ENCODE data around the gene FBXW7. TPM values are rescaled to one million over a fixed set of nuclear protein-coding genes. Genes with fewer than 3 reads are reported as not detected.

The FBXW7 gene
- total RNA-seq, 3 donors from 2014 or later (not counting 1 experiment from before 2014, with no cell fraction given): 172 to 202 (median 175) TPM

GRCh38 chr4:152478461-152479237 lies 57.2 kb downstream of the FBXW7 start:
- DNase-seq: no peak
- Histone ChIP-seq H3K9me3 (ENCODE audit: control insufficient read depth, insufficient read depth, low read length) (no peaks in the 10 kb centered on the region), H3K36me3 (ENCODE audit: control insufficient read depth, insufficient read depth, low read length) (no peaks in the 10 kb centered on the region), H3K27ac (ENCODE audit: low read length) (no peak overlapping the region), H3K4me1 (ENCODE audit: control insufficient read depth, insufficient read depth, low read length) (no peaks in the 10 kb centered on the region), H3K4me3 (ENCODE audit: low read length) (no peak overlapping the region), H3K27me3 (ENCODE audit: control insufficient read depth, insufficient read depth, low read length) (no peaks in the 10 kb centered on the region)
- no peak overlapping the region for H3K4me3 Mint-ChIP-seq
- H3K9me3 Mint-ChIP-seq: no peaks in the 10 kb centered on the region
- 100% methylated on average over 2 of the region's 3 CpGs for WGBS (ENCODE audit: insufficient coverage)
- no peaks in the 10 kb centered on the region for H3K27me3 Mint-ChIP-seq (ENCODE audit: low read depth in 2 of 2)
- H3K27ac Mint-ChIP-seq: peak overlapping the region in 1 of 2 donors; percentile 3
- no peak for TF ChIP-seq CTCF (IDR thresholded peaks at IDR 0.05)
- intact Hi-C loops (cut with micrococcal nuclease): no loop called here
- no peaks in the 10 kb centered on the region for H3K36me3 Mint-ChIP-seq
- peaks cover 50 to 74% of the 10 kb centered on the region in 2 donors for H3K4me1 Mint-ChIP-seq
- no peak for ATAC-seq

GRCh38 chr4:152476796-152477195 lies 59.1 kb downstream of the FBXW7 start:
- WGBS (ENCODE audit: insufficient coverage): 58% methylated on average over 2 of the region's 2 CpGs
- H3K27me3 Mint-ChIP-seq (ENCODE audit: low read depth in 2 of 2): no peaks in the 10 kb centered on the region
- DNase-seq (no peak), ATAC-seq (no peak)
- H3K36me3 Mint-ChIP-seq: no peaks in the 10 kb centered on the region
- no peaks in the 10 kb centered on the region for H3K36me3 ChIP-seq (ENCODE audit: control insufficient read depth, insufficient read depth, low read length)
- no peaks in the 10 kb centered on the region for H3K9me3 Mint-ChIP-seq
- intact Hi-C loops (cut with micrococcal nuclease): no loop called here
- TF ChIP-seq CTCF (IDR thresholded peaks at IDR 0.05): no peak
- no peak overlapping the region for H3K4me3 ChIP-seq (ENCODE audit: low read length)
- peaks cover 59 to 64% of the 10 kb centered on the region in 2 donors for H3K4me1 Mint-ChIP-seq
- H3K9me3 ChIP-seq (ENCODE audit: control insufficient read depth, insufficient read depth, low read length): no peaks in the 10 kb centered on the region
- H3K27me3 ChIP-seq (ENCODE audit: control insufficient read depth, insufficient read depth, low read length): no peaks in the 10 kb centered on the region
- no peak overlapping the region for H3K27ac Mint-ChIP-seq
- no peak overlapping the region for H3K4me3 Mint-ChIP-seq
- no peaks in the 10 kb centered on the region for H3K4me1 ChIP-seq (ENCODE audit: control insufficient read depth, insufficient read depth, low read length)
- no peak overlapping the region for H3K27ac ChIP-seq (ENCODE audit: low read length)

GRCh38 chr4:152471251-152471792 lies 64.6 kb downstream of the FBXW7 start:
- no peak overlapping the region for H3K27ac Mint-ChIP-seq
- no peaks in the 10 kb centered on the region for H3K36me3 ChIP-seq (ENCODE audit: control insufficient read depth, insufficient read depth, low read length)
- H3K27me3 Mint-ChIP-seq (ENCODE audit: low read depth in 2 of 2): no peaks in the 10 kb centered on the region
- 100% methylated on average over 2 of the region's 3 CpGs for WGBS (ENCODE audit: insufficient coverage)
- DNase-seq: no peak
- intact Hi-C loops (cut with micrococcal nuclease): no loop called here
- no peak overlapping the region for H3K4me3 ChIP-seq (ENCODE audit: low read length)
- H3K9me3 ChIP-seq (ENCODE audit: control insufficient read depth, insufficient read depth, low read length): no peaks in the 10 kb centered on the region
- ATAC-seq: no peak
- no peaks in the 10 kb centered on the region for H3K4me1 ChIP-seq (ENCODE audit: control insufficient read depth, insufficient read depth, low read length)
- H3K4me1 Mint-ChIP-seq: peaks cover 24 to 32% of the 10 kb centered on the region in 2 donors
- no peak for TF ChIP-seq CTCF (IDR thresholded peaks at IDR 0.05)
- no peaks in the 10 kb centered on the region for H3K27me3 ChIP-seq (ENCODE audit: control insufficient read depth, insufficient read depth, low read length)
- no peak overlapping the region for H3K4me3 Mint-ChIP-seq
- no peaks in the 10 kb centered on the region for H3K9me3 Mint-ChIP-seq
- no peak overlapping the region for H3K27ac ChIP-seq (ENCODE audit: low read length)
- no peaks in the 10 kb centered on the region for H3K36me3 Mint-ChIP-seq
